ENCODE results near the gene HAO1.
"Not testable (repeated sequence)": the region's sequence is repeated elsewhere in the genome, so short reads cannot be mapped to it uniquely, and the experiment has no call there.

HAO1 gene

GRCh38 chr20:7850775-7851490 is 89.3 kb downstream of the HAO1 start:
- no peak for DNase-seq

GRCh38 chr20:7849675-7850074 is 90.6 kb downstream of the HAO1 start:
- DNase-seq: no peak

- DNase-seq: no peak
Measured at GRCh38 chr20:7848351-7848750, 91.9 kb downstream of the HAO1 start.

GRCh38 chr20:7843613-7844012 is 96.6 kb downstream of the HAO1 start:
- DNase-seq: no peak

GRCh38 chr20:7841971-7842310 is 98.3 kb downstream of the HAO1 start:
- DNase-seq: no peak

- no peak for DNase-seq
Measured at GRCh38 chr20:7841291-7841970, 98.8 kb downstream of the HAO1 start.

- no peak for DNase-seq
Measured at GRCh38 chr20:7836076-7836475, 104.2 kb downstream of the HAO1 start.

GRCh38 chr20:7834441-7834840 is 105.8 kb downstream of the HAO1 start:
- DNase-seq: not testable (repeated sequence)

Measured in DMS79 treated with DMSO at 0.1 percent for 48 hours (cell line).